ENCODE data around the gene DLGAP1. TPM values are rescaled to one million over a fixed set of nuclear protein-coding genes. Genes with fewer than 3 reads are reported as not detected.

The DLGAP1 gene
- total RNA-seq, 1 experiment from 2014 or later, result 23.2 TPM

GRCh38 chr18:3552305-3552704 is 902.8 kb downstream of the DLGAP1 start:
- H3K23ac ChIP-seq (ENCODE audit: insufficient read length, low read depth, low read length), result no peak overlapping the region
- H3K23me2 ChIP-seq (ENCODE audit: insufficient read length, low read depth, low read length, poor library complexity, severe bottlenecking), result no peaks in the 10 kb centered on the region
- H3K27ac ChIP-seq (ENCODE audit: insufficient read length, low read depth, low read length), result no peak overlapping the region

More at GRCh38 chr18:3552305-3552704, 902.8 kb downstream of the DLGAP1 start:
- Histone ChIP-seq H3K14ac (ENCODE audit: insufficient read depth, low read length) (no peak overlapping the region), H3K9me3 (ENCODE audit: control insufficient read depth, low read depth, low read length) (no peaks in the 10 kb centered on the region), H3K4me2 (ENCODE audit: insufficient read depth, insufficient read length, low read length) (no peak overlapping the region), H4K91ac (ENCODE audit: insufficient read length, low read depth, low read length) (no peak overlapping the region), H2BK5ac (ENCODE audit: insufficient read length, low read length) (no peak overlapping the region), H3K79me2 (ENCODE audit: insufficient read depth, low read length) (no peaks in the 10 kb centered on the region), H3K27me3 (ENCODE audit: insufficient read depth, low read length) (no peaks in the 10 kb centered on the region), H3T11ph (ENCODE audit: low read length) (no peak overlapping the region), H3K4me1 (ENCODE audit: insufficient read depth, low read length) (peaks cover 6% of the 10 kb centered on the region; the same call in 1 of the 2 replicates), H2BK12ac (ENCODE audit: insufficient read length, low read depth, low read length) (no peak overlapping the region), H2AFZ (ENCODE audit: low read length) (no peak overlapping the region), H2BK20ac (ENCODE audit: low read depth, low read length, poor library complexity, severe bottlenecking) (no peak overlapping the region), H3K56ac (ENCODE audit: insufficient read length, low read depth, low read length) (no peak overlapping the region), H2BK120ac (ENCODE audit: low read depth, low read length, poor library complexity, severe bottlenecking) (no peak overlapping the region), H3K9ac (ENCODE audit: extremely low read depth, insufficient read length, low read length) (no peak overlapping the region), H2BK15ac (ENCODE audit: low read depth, low read length) (no peak overlapping the region), H4K20me1 (ENCODE audit: control insufficient read depth, insufficient read depth, insufficient read length) (no peaks in the 10 kb centered on the region), H3K79me1 (ENCODE audit: insufficient read depth, low read depth, low read length, poor library complexity, severe bottlenecking) (no peaks in the 10 kb centered on the region), H3K4ac (ENCODE audit: low read depth, low read length) (no peak overlapping the region), H2AK5ac (ENCODE audit: insufficient read length, low read length) (no peak overlapping the region), H3K18ac (ENCODE audit: insufficient read length, low read depth, low read length) (no peak overlapping the region), H4K5ac (ENCODE audit: insufficient read length, low read depth, low read length) (no peak overlapping the region), H4K8ac (replicated peaks; ENCODE audit: insufficient read length, low read depth, low read length) (no peak overlapping the region)
- H3K9me3 Mint-ChIP-seq, result peaks cover 0 to 2% of the 10 kb centered on the region in 2 experiments; a peak in 3 of 5 replicates
- peak overlapping the region; percentile 5 to 59 (median 11); a peak in 3 of 7 replicates for H3K27ac Mint-ChIP-seq
- TF ChIP-seq CTCF (conservative IDR thresholded peaks at IDR 0.05), result no peak
- no CpG with 5 or more reads among the region's 3 CpGs for WGBS (ENCODE audit: extremely low coverage, insufficient read length, low lambda C conversion rate)
- peaks cover 0 to under 1% (median 0%) of the 10 kb centered on the region in 3 experiments; a peak in 1 of 7 replicates for H3K36me3 Mint-ChIP-seq (ENCODE audit: insufficient read depth in 1 of 3, low read depth in 3 of 3)
- no peaks in the 10 kb centered on the region for H3K27me3 Mint-ChIP-seq (ENCODE audit: low read depth)
- H3K4me1 Mint-ChIP-seq, result peaks cover 43 to 48% of the 10 kb centered on the region in 2 experiments
- H3K4me3 Mint-ChIP-seq, result no peak overlapping the region
- no peak for DNase-seq
